SK-N-SH treated with all-trans-retinoic acid at 6 μM for 48 hours (cell line): ENCODE data around the gene EDEM1.

ENCODE experiments used
- ARNTL ChIP-seq: fragments of 450-650 bp; formaldehyde crosslinking; IDR thresholded peaks from 2 replicates; pipeline ENCODE4 v1.5.0; 2020; ENCODE audit warnings: low read depth, mild to moderate bottlenecking, moderate library complexity, borderline replicate concordance
- ESRRG ChIP-seq: fragments of 250-450 bp; sonication (Bioruptor Pico); IDR thresholded peaks from 2 replicates; pipeline ENCODE4 v1.6.1; 2021; ENCODE audit warnings: mild to moderate bottlenecking
- OSR1 ChIP-seq: fragments of 250-450 bp; sonication (Bioruptor Pico); IDR thresholded peaks from 2 replicates; pipeline ENCODE4 v1.8.0; 2022; ENCODE audit warnings: moderate library complexity, mild to moderate bottlenecking, inconsistent platforms
- PATZ1 ChIP-seq: fragments of 250-450 bp; sonication (Bioruptor Pico); IDR thresholded peaks from 2 replicates; pipeline ENCODE4 v1.8.0; 2020; ENCODE audit warnings: mild to moderate bottlenecking, moderate library complexity, borderline replicate concordance
- RARB ChIP-seq: fragments of 250-450 bp; sonication (Bioruptor Pico); IDR thresholded peaks from 2 replicates; pipeline ENCODE4 v1.8.0; 2021; ENCODE audit warnings: mild to moderate bottlenecking, moderate library complexity
- SNAI2 ChIP-seq: fragments of 250-450 bp; sonication (Bioruptor Pico); IDR thresholded peaks from 2 replicates; pipeline ENCODE4 v1.5.0; 2020; ENCODE audit warnings: mild to moderate bottlenecking, moderate library complexity
- TSHZ2 ChIP-seq: fragments of 250-450 bp; sonication (Bioruptor Pico); IDR thresholded peaks from 2 replicates; pipeline ENCODE4 v1.5.0; 2020; ENCODE audit warnings: mild to moderate bottlenecking, moderate library complexity
- ZC3H10 ChIP-seq: fragments of 250-450 bp; sonication (Bioruptor Pico); IDR thresholded peaks from 2 replicates; pipeline ENCODE4 v1.5.1; 2021; ENCODE audit warnings: mild to moderate bottlenecking, moderate library complexity
- ZFP3 ChIP-seq: fragments of 250-450 bp; sonication (Bioruptor Pico); IDR thresholded peaks from 2 replicates; pipeline ENCODE4 v1.5.0; 2020; ENCODE audit warnings: mild to moderate bottlenecking, moderate library complexity
- ZNF565 ChIP-seq: fragments of 450-650 bp; formaldehyde crosslinking; conservative IDR thresholded peaks from 2 replicates; pipeline ENCODE4 v1.5.0; 2020; ENCODE audit warnings: low read depth, mild to moderate bottlenecking, moderate library complexity
- ZNF70 ChIP-seq: fragments of 450-650 bp; formaldehyde crosslinking; IDR thresholded peaks from 2 replicates; pipeline ENCODE4 v1.5.0; 2020; ENCODE audit warnings: mild to moderate bottlenecking, moderate library complexity
- ZNF8 ChIP-seq: fragments of 450-650 bp; formaldehyde crosslinking; IDR thresholded peaks from 2 replicates; pipeline ENCODE4 v1.5.0; 2020; ENCODE audit warnings: mild to moderate bottlenecking, moderate library complexity
- TF ChIP-seq, protein P1 (sequence below): fragments of 250-450 bp; sonication (Bioruptor Pico); IDR thresholded peaks from 2 replicates; pipeline ENCODE4 v1.5.1; 2021; ENCODE audit warnings: mild to moderate bottlenecking, moderate library complexity

DNA sequence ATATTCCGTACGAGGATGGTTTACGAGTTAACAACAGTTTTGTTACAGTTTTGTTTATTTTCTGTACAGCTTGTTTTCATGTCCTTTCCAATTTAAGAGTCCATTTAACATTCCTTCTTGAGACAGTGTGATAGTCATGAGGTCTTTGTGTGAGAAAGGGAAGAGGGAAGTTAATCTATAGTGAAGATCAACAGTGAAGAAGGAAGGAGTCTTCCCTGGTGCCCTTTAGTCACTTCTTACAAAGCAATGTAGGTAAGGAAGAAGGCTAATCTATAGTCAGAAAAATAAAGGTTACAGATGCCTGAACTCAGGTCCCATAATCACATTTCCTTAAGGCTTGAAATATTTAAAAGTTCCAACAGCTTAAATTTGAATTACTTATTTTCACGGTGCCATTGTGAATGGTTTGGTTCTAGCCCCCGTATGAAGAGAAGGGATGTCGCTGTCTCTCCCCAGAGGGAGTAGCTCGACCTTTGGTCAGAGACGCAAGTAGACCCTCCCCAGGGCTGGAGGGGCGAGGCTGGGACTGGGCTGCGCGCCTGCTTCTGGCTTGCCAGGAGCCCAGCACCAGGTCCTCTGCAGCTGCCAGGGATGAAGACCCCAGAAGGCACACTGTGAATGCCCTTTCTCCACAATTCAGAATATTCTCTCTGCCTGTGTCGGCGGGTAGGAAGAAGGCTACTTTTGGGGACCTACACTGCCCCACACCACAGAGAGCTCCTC lies 34.9 kb downstream of the EDEM1 start:
- TF ChIP-seq ZC3H10 (CRISPR knock-in tag) (no peak), PATZ1 (CRISPR knock-in tag) (no peak), ZFP3 (CRISPR knock-in tag) (no peak), ZNF565 (CRISPR knock-in tag) (no peak), RARB (no peak), OSR1 (CRISPR knock-in tag) (no peak), SNAI2 (CRISPR knock-in tag) (no peak), ARNTL (CRISPR knock-in tag) (no peak), ESRRG (CRISPR knock-in tag) (no peak), ZNF8 (no peak), TSHZ2 (CRISPR knock-in tag) (no peak), ZNF70 (no peak)
- TF ChIP-seq, protein P1, sequence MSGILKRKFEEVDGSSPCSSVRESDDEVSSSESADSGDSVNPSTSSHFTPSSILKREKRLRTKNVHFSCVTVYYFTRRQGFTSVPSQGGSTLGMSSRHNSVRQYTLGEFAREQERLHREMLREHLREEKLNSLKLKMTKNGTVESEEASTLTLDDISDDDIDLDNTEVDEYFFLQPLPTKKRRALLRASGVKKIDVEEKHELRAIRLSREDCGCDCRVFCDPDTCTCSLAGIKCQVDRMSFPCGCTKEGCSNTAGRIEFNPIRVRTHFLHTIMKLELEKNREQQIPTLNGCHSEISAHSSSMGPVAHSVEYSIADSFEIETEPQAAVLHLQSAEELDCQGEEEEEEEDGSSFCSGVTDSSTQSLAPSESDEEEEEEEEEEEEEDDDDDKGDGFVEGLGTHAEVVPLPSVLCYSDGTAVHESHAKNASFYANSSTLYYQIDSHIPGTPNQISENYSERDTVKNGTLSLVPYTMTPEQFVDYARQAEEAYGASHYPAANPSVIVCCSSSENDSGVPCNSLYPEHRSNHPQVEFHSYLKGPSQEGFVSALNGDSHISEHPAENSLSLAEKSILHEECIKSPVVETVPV (CRISPR knock-in tag): no peak
